Nephron progenitor cell (in vitro differentiated cells): ENCODE measurements around the gene FGD2.
"Not testable (repeated sequence)": the region's sequence is repeated elsewhere in the genome, so short reads cannot be mapped to it uniquely, and the experiment has no call there.

ENCODE experiments used
- DNase-seq: peaks from one replicate; pipeline ENCODE4 v3.0.0; 2021
- H3K27ac Mint-ChIP-seq: 2 replicates; pipeline ENCODE4 v1.8.0; 2021; ENCODE audit warnings: mild to moderate bottlenecking, moderate library complexity, mixed read lengths
- H3K27me3 Mint-ChIP-seq: 2 replicates; pipeline ENCODE4 v1.8.0; 2021; ENCODE audit warnings: mild to moderate bottlenecking, low read depth, mixed read lengths; ENCODE audit not compliant: poor library complexity
- H3K36me3 Mint-ChIP-seq: 2 replicates; pipeline ENCODE4 v1.8.0; 2021; ENCODE audit warnings: low read depth, mixed read lengths
- H3K4me1 Mint-ChIP-seq: 2 replicates; pipeline ENCODE4 v1.8.0; 2021; ENCODE audit warnings: mixed read lengths
- H3K4me3 Mint-ChIP-seq: 2 replicates; pipeline ENCODE4 v1.8.0; 2021; ENCODE audit warnings: mild to moderate bottlenecking, moderate library complexity, mixed read lengths
- H3K9me3 Mint-ChIP-seq: 2 replicates; pipeline ENCODE4 v1.8.0; 2021; ENCODE audit warnings: mild to moderate bottlenecking, moderate library complexity, mixed read lengths
- CTCF ChIP-seq: fragments of 200-600 bp; sonication (generic); IDR thresholded peaks from 2 replicates; pipeline ENCODE4 v1.5.0; 2021; ENCODE audit warnings: antibody characterized with exemption

FGD2 gene

GRCh38 chr6:37042150-37042549 lies 36.7 kb downstream of the FGD2 start:
- Mint-ChIP-seq H3K4me3 (no peak overlapping the region), H3K4me1 (no peaks in the 10 kb centered on the region), H3K9me3 (no peaks in the 10 kb centered on the region), H3K36me3 (no peaks in the 10 kb centered on the region), H3K27me3 (peaks cover 5% of the 10 kb centered on the region), H3K27ac (no peak overlapping the region)
- TF ChIP-seq CTCF, result no peak
- DNase-seq, result no peak

DNA sequence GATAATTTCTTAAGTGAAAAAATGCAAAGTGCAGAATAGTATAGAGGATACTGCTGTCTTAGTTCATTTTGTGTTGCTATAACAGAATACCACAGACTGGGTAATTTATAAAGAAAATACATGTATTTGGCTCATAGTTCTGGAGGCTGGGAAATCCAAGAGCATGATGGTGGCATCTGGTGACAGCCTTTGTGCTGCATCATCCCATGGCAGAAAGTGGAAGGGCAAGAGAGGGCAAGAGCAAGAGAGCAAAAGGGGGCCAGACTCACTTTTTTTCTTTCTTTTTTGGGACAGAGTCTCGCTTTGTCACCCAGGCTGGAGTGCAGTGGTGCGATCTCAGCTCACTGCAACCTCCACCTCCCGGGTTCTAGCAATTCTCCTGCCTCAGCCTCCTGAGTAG lies 37.6 kb downstream of the FGD2 start:
- H3K27ac Mint-ChIP-seq, H3K36me3 Mint-ChIP-seq, H3K4me3 Mint-ChIP-seq, H3K27me3 Mint-ChIP-seq, DNase-seq, H3K4me1 Mint-ChIP-seq, H3K9me3 Mint-ChIP-seq: not testable (repeated sequence)

DNA sequence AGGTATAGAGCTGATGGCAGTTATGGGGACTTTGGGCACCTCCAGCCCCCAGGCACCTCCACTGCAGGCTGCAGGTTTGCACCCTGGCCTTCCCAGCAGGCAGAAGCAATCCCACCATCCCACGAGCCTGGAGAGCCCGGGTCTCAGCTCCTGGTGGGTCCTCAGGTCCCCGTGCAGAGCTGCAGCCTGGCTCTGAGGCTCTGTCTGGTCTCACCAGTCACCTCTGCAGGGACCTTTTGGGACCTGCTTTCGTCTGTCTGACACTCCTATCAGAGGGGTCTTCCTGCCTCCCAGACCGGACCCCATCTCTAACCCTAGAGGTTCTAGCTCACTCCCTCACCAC lies 41.9 kb downstream of the FGD2 start:
- TF ChIP-seq CTCF, result no peak
- peak overlapping the region; percentile 13 for H3K27ac Mint-ChIP-seq
- no peak overlapping the region for H3K4me3 Mint-ChIP-seq
- H3K4me1 Mint-ChIP-seq, result peaks cover 24% of the 10 kb centered on the region
- H3K9me3 Mint-ChIP-seq, result no peaks in the 10 kb centered on the region
- H3K27me3 Mint-ChIP-seq, result peaks cover 7% of the 10 kb centered on the region
- no peaks in the 10 kb centered on the region for H3K36me3 Mint-ChIP-seq
- DNase-seq, result no peak

GRCh38 chr6:37047689-37048402 lies 42.4 kb downstream of the FGD2 start:
- Mint-ChIP-seq H3K27me3 (peaks cover 7% of the 10 kb centered on the region), H3K36me3 (no peaks in the 10 kb centered on the region), H3K27ac (peak overlapping the region; percentile 13), H3K4me1 (peaks cover 24% of the 10 kb centered on the region), H3K4me3 (no peak overlapping the region), H3K9me3 (no peaks in the 10 kb centered on the region)
- DNase-seq, result no peak
- TF ChIP-seq CTCF, result no peak

DNA sequence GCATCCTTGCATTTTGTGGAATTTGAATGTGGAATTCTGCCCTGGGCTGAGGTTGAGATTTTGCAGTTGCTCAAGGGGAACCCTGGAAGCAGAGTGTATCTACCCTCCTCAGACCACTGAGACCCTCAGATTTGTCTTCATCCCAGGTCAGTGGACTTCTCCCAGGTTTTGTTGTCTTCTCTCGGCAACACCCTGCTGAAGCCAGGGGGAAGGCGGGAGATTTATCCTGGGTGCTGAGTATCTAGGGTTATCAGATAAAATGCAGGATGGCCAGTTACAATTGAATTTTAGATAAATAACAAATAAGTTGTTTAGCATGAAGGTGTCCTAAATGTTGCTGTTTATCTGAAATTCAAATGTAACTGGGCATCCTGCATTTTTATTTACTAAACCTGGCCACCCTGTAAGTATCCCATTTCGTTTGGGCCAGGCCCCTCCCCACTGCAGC lies 43.0 kb downstream of the FGD2 start:
- no peak for DNase-seq
- Mint-ChIP-seq H3K27ac (no peak overlapping the region), H3K9me3 (no peaks in the 10 kb centered on the region), H3K4me1 (peaks cover 24% of the 10 kb centered on the region), H3K4me3 (no peak overlapping the region), H3K27me3 (peaks cover 4% of the 10 kb centered on the region), H3K36me3 (no peaks in the 10 kb centered on the region)
- TF ChIP-seq CTCF, result no peak

DNA sequence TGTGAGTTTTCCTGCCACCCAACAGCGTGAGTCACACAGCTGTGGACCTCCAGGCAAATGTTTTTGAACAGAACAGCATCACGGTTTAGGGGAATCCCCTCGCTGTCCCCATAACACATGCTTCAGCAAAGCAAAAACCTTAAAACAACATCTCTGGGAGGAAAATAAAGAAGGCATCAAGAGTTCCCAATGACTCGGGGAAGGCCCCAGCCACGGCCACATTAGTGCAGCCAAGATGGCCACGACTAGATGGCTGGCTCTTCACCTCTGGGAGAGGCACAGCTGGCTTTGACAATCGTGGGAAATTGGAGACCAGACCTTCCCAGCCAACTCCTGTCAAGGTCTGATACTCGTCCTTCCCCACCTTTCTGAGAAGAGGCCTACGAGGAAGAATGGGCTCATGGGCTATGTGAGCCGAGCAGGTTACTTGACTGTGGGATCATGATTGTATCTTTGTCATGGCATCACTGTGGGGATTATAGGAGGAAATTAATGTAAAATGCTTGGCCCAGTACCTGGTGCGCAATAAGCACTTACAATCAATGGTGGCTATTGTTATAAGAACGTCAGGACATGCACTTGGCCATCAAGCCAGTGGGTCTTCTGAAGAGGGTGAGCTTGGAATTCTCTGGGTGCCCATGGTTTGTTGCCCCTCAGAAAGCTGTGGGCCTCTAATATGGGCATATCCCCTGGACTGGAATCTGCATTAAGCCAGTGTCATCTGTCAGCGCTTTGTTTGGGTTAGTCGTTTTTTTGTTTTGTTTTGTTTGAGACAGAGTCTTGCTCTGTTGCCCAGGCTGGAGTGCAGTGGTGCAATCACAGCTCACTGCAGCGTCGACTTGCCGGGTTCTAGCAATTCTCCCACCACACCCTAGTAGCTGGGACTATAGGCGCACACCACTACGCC lies 43.6 kb downstream of the FGD2 start:
- H3K4me1 Mint-ChIP-seq, result peaks cover 24% of the 10 kb centered on the region
- no peak overlapping the region for H3K27ac Mint-ChIP-seq
- DNase-seq, result no peak

More for the DNA sequence above, 43.6 kb downstream of the FGD2 start:
- H3K27me3 Mint-ChIP-seq, result peaks cover 4% of the 10 kb centered on the region
- no peaks in the 10 kb centered on the region for H3K9me3 Mint-ChIP-seq
- TF ChIP-seq CTCF, result no peak
- H3K4me3 Mint-ChIP-seq, result no peak overlapping the region
- no peaks in the 10 kb centered on the region for H3K36me3 Mint-ChIP-seq
